ENCODE measurements around the gene RNU5D-1.
A peak's percentile ranks its signal among the peaks of the same experiment; 100 is the strongest.
"Not testable (repeated sequence)": the region's sequence is repeated elsewhere in the genome, so short reads cannot be mapped to it uniquely, and the experiment has no call there.

RNU5D-1 gene

GRCh38 chr1:44700573-44700972 lies 30.4 kb downstream of the RNU5D-1 start:
- no peak for DNase-seq (ENCODE audit: low read depth in 3 of 3)

GRCh38 chr1:44699375-44699774 lies 31.6 kb downstream of the RNU5D-1 start:
- not testable (repeated sequence) for DNase-seq (ENCODE audit: low read depth in 3 of 3)

GRCh38 chr1:44698138-44698537 lies 32.8 kb downstream of the RNU5D-1 start:
- DNase-seq (ENCODE audit: low read depth in 3 of 3), result no peak

GRCh38 chr1:44696789-44697345 lies 34.1 kb downstream of the RNU5D-1 start:
- peak in 1 of 3 donors; percentile 21 for DNase-seq (ENCODE audit: low read depth in 3 of 3)

GRCh38 chr1:44696101-44696500 lies 34.9 kb downstream of the RNU5D-1 start:
- DNase-seq (ENCODE audit: low read depth in 3 of 3), result no peak

- no peak for DNase-seq (ENCODE audit: low read depth in 3 of 3)
These were observed 35.3 kb downstream of the RNU5D-1 start for GRCh38 chr1:44695671-44696070.

- no peak for DNase-seq (ENCODE audit: low read depth in 3 of 3)
These were observed 36.0 kb downstream of the RNU5D-1 start for GRCh38 chr1:44694863-44695478.

GRCh38 chr1:44693900-44694299 lies 37.1 kb downstream of the RNU5D-1 start:
- DNase-seq (ENCODE audit: low read depth in 3 of 3), result no peak

GRCh38 chr1:44693159-44693558 lies 37.8 kb downstream of the RNU5D-1 start:
- DNase-seq (ENCODE audit: low read depth in 3 of 3), result no peak

GRCh38 chr1:44689447-44689765 lies 41.6 kb downstream of the RNU5D-1 start:
- DNase-seq (ENCODE audit: low read depth in 3 of 3), result no peak

- no peak for DNase-seq (ENCODE audit: low read depth in 3 of 3)
These were observed 42.1 kb downstream of the RNU5D-1 start for GRCh38 chr1:44688760-44689446.

- DNase-seq (ENCODE audit: low read depth in 3 of 3), result no peak
These were observed 45.1 kb downstream of the RNU5D-1 start for GRCh38 chr1:44685881-44686280.

GRCh38 chr1:44685218-44685617 lies 45.8 kb downstream of the RNU5D-1 start:
- DNase-seq (ENCODE audit: low read depth in 3 of 3), result no peak

GRCh38 chr1:44684525-44684924 lies 46.4 kb downstream of the RNU5D-1 start:
- DNase-seq (ENCODE audit: low read depth in 3 of 3), result no peak

- DNase-seq (ENCODE audit: low read depth in 3 of 3), result no peak
These were observed 48.1 kb downstream of the RNU5D-1 start for GRCh38 chr1:44682883-44683265.

- no peak for DNase-seq (ENCODE audit: low read depth in 3 of 3)
These were observed 48.8 kb downstream of the RNU5D-1 start for GRCh38 chr1:44681905-44682882.
